Activated naive CD4-positive, alpha-beta T cell treated with anti-CD3 and anti-CD28 coated beads, Interleukin-2, amount 10 ng/mL, durations not matched to agents 5 hours and 36 hours (primary cell): ENCODE results near the gene RAB33B. TPM values are rescaled to one million over a fixed set of nuclear protein-coding genes. Genes with fewer than 3 reads are reported as not detected.

ENCODE experiments used
- total RNA-seq, 2 experiments: library from RNA; stranded (reverse); gene quantifications; one replicate each; pipeline ENCODE4 v1.2.3, GENCODE V29; 2021

Gene RAB33B
- 1 to 10 TPM; 7.3 to 8.0 TPM for total RNA-seq

GRCh38 chr4:139454111-139455045, at the start of gene RAB33B:
RAB33B (plus strand) TSS chr4:139454121; CDS start chr4:139454196, 75 bp downstream.

Other genes with a start within 250 kb of the RAB33B start
- not detected for gene MGARP, start 173.9 kb upstream of the RAB33B start, total RNA-seq
- 10 to 100 TPM; 40.6 to 42.2 TPM for gene NAA15, start 152.6 kb upstream of the RAB33B start, total RNA-seq
- gene NDUFC1, start 151.6 kb upstream of the RAB33B start, total RNA-seq: 10 to 100 TPM; 32.2 to 33.2 TPM
- 1 to 10 TPM; 7.1 to 7.5 TPM for gene SETD7, start 102.1 kb downstream of the RAB33B start, total RNA-seq
- gene MGST2, start 211.7 kb downstream of the RAB33B start, total RNA-seq: 10 to 100 TPM; 10.3 to 15.4 TPM